ENCODE measurements around the gene DYNLT4. TPM values are rescaled to one million over a fixed set of nuclear protein-coding genes. Genes with fewer than 3 reads are reported as not detected.
A peak's percentile ranks its signal among the peaks of the same experiment; 100 is the strongest.

DYNLT4 gene
- total and polyA plus RNA-seq, 2 of the 13 experiments (the other 11 are each of a cell fraction or from before 2014, with no cell fraction given) = 0.77 TPM; not detected in 1

DNA sequence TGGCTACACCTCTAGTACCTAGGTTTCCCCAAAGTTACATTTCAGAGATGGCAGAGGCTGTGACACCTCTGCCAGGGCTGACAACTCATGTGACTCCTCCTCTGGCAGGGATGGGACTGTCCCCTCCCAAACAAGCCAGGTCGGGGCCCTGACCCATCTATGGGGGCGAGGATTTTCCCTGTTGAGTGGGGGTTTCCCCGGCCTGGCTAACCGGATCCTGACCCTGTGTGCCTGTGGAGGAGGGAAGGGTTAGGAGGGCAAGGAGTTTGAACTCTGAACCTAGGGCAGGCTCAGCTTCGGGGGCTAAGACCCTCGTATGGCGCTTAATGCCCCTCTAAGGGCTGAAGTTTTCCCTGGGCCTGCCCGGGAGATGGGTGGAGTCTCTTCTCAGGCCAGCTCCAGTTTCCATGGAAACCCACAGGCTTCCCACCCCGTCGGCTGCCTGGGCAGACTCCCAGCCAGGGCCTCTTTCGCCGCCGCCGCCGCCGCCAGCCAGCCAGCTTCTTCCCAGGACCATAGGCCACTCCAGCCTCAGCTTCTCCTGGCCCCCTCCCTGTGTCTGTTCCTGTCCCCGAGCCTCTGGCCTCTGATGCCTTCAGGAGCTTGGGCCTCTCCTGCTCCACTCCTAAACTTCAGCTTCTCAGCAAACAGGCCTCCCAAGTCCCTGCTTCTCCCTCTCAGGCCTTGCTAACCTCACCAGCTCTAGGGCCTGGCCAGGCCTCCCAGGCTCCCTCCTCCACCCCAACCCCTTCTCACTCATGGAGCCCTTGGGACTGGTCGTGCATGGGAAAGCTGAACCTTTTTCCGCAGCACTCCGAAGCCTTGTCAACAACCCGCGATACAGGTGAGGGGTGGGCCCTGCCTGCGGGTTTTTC is 1.1 kb upstream of the DYNLT4 start, which contains the start of gene BTBD19 (continued):
- TF ChIP-seq SIN3A (IDR thresholded peaks at IDR 0.05; ENCODE audit: borderline replicate concordance, low read depth, low read length) (peak; percentile 80; the same call in 1 of the 2 replicates), PCBP1 (IDR thresholded peaks at IDR 0.05; ENCODE audit: borderline replicate concordance, low read depth, low read length) (0 out of 2 replicates have a peak, but pooled peaks have one; percentile 61), ZNF501 (CRISPR knock-in tag; IDR thresholded peaks at IDR 0.05) (0 out of 2 replicates have a peak, but pooled peaks have one; percentile 51), ZNF687 (CRISPR knock-in tag; IDR thresholded peaks at IDR 0.05) (no peak), MXI1 (IDR thresholded peaks at IDR 0.05; ENCODE audit: borderline replicate concordance, low read depth, low read length) (peak; percentile 62; the same call in 2 of the 3 replicates), ZNF382 (CRISPR knock-in tag; IDR thresholded peaks at IDR 0.05; ENCODE audit: borderline replicate concordance) (no peak), ZNF17 (CRISPR knock-in tag; IDR thresholded peaks at IDR 0.05) (no peak)
